Measurements from ENCODE around the gene TENM3.

The TENM3 gene

DNA sequence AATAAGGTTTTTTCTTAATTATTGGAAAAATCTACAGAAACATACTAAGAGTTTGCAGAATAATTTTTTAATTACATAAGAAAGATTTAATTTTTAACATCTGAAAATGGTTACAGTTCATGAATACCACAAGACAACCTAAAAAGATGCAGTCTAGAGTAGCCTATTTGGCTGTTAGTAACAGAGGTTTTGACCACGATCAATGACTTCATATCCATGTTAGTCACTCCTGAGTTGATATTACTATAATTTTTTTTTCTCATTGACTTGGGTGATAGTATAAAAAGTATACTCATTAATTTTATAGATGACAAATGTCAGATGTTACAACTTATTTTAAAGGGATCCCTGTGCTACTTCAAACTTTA is 401.5 kb downstream of the TENM3 start:
- DNase-seq: no peak

DNA sequence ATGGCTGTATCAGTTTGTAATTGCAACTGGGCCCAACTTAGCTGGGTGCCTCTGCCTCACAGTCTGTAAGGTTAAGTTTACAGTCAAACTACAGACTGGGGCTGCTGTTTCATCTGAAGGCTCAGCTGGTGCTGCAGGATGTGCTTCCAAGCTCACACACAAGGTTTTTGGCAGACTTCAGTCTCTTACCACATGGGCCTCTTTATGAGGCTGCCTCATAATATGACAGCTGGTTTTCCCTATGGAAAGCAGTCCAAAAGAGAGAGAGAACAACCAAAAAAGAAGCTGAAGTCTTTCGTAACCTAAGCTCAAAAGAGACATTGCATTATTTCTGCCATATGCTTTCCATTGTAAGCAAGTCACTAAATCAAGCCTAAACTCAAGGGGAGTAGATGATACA is 402.3 kb downstream of the TENM3 start:
- DNase-seq: no peak

DNA sequence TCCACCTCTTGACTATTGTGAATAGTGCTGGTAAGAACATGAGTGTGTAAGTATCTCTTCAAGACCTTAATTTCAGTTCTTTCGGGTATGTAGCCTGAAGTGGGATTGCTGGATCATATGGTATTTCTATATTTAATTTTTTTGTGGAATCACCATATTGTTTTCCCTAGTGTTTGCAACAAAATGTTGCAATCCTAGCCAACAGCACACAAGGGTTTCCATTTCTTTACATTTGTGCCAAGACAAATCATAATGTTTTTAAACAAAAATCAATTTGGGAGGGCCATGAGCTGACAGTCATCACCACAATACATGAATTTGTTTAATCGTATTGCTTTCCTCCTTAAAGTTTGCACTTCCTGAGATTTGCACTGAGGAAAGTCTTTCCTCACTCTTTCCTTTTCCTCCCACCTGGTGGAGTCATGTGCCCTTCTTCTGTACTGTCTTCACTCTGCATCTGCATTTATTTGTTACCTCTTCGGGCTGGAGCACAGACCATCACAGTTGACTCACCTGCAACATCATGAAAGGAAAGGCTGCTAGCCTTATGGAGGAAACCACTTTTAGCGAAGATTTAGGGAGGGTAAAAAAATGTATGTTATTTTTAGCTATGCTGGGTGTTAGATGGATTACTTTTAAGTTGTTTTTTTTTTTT is 404.6 kb downstream of the TENM3 start:
- DNase-seq: no peak

DNA sequence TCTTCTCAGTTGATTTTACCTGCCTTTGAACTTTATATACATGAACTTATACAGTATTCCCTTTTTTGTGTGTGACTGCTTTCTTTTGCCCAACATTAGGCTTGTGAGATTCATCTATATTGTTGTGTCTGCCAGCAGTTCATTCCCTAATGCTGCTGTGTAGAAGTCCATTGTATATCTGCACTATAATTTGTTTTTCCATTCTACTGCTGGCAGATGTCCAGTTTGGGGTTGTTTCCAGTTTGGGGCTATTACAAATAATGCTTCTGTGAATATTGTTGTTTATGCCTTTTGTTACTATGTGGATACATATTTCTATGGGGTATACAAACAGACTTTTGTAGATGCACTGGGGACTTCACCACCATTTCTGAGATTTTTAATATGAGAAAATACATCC is 405.6 kb downstream of the TENM3 start:
- no peak for DNase-seq

GRCh38 chr4:182649698-182650477 is 406.7 kb downstream of the TENM3 start:
- no peak for DNase-seq

DNA sequence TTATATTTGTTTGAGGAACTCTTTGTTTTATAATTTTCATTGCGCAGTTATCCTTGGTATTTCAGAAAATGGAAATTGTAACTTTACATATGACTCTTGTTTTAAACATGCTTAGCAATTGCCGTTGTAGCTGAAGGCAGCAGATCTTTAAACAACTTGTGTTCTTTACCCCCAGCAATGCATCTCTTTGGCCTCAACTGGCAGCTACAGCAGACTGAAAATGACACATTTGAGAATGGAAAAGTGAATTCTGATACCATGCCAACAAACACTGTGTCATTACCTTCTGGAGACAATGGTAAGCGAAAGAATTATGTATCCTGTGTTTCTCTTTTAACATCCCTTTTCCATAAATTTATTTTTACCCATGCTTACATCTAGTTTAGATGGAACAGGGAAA is 410.4 kb downstream of the TENM3 start:
- no peak for DNase-seq

GRCh38 chr4:182655340-182655739 is 412.1 kb downstream of the TENM3 start:
- DNase-seq: no peak

DNA sequence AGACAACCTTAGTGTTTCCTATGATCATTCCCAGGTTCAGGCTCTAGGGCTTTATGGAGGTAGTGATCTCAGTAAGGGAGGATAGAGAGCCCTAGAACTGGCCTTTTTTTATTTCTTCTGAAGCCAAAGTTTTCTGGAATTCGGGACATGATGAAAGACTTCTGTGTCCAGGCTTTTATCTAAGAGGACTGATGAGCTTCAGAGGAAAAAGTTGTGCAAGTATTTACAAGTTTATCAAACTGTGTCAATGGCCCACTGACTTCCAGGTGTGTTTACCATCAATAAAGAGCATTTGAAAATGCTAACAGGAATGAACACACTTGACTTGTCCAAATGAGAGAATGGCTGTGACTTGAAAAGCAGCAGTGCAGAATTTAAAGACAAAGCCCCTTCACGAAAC is 419.3 kb downstream of the TENM3 start:
- no peak for DNase-seq

DNA sequence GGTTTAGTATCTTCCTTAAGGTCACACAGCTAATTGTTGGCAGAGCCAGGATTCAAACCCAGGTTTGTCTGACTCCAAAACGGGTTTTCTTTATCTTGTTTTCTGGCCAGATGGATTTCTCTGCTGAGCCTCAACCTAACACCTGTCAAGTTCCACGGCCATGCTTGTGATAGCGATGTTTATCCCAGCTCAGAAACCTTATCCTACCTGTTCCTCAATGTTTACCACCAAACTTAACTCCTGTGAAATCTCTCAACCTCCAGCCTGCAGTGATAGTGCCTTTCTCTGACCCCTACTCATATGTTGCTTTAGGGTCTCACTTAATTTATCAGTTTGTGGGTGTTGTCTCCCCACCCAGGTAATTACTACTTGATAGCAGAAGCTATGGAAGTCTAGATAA is 428.0 kb downstream of the TENM3 start:
- DNase-seq: no peak

GRCh38 chr4:182671749-182672148 is 428.5 kb downstream of the TENM3 start:
- DNase-seq: no peak

- no peak for DNase-seq
These were observed 435.4 kb downstream of the TENM3 start for GRCh38 chr4:182678590-182678989.

- DNase-seq: no peak
These were observed 436.3 kb downstream of the TENM3 start for GRCh38 chr4:182679533-182679932.

GRCh38 chr4:182680234-182680653 is 437.0 kb downstream of the TENM3 start:
- no peak for DNase-seq

DNA sequence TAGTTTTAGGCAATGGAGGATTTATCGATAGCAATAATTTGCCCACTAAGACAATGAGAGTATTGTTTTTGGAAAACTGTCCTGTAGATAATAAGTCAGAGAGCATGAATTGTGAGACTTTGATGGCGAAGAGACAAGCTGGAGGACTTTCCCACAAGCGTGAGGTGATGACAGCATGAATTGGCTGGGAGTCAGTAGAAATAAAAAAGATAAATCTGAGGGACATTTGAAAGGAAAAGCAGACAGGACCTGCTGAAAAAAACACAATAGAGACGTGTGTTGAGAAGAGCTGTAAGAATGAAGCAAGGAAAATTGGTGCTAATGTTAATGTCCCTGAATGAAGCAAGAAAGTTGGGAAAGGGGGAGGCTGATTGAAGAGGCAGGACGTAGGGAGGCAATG is 440.5 kb downstream of the TENM3 start:
- no peak for DNase-seq

- DNase-seq: no peak
These were observed 441.6 kb downstream of the TENM3 start for GRCh38 chr4:182684796-182685195.

- no peak for DNase-seq
These were observed 444.9 kb downstream of the TENM3 start for GRCh38 chr4:182688081-182688480.

- DNase-seq: no peak
These were observed 451.3 kb downstream of the TENM3 start for GRCh38 chr4:182694551-182694950.

DNA sequence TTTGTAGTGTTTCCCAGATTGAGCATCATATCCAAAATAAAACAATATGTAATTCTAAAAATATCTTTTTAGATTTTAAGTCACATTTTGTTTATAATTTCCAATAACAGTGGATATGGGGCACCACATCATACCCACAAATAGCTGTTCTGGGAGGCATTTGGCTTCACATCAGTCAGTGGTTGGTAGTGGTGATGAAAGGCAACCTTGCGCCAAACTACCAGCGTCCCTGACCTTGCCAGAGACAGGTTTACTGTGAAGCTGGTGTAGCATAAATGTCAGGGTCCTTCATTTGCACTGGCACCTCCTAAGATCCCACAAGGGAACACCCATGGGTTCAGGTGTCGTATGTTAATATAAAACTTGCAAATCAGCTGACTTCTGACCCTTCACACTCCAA is 451.8 kb downstream of the TENM3 start:
- no peak for DNase-seq

- DNase-seq: no peak
These were observed 452.6 kb downstream of the TENM3 start for GRCh38 chr4:182695842-182696241.

- no peak for DNase-seq
These were observed 453.9 kb downstream of the TENM3 start for GRCh38 chr4:182697094-182697493.

- no peak for DNase-seq
These were observed 455.0 kb downstream of the TENM3 start for GRCh38 chr4:182698212-182698611.

GRCh38 chr4:182699201-182699600 is 456.0 kb downstream of the TENM3 start:
- no peak for DNase-seq

DNA sequence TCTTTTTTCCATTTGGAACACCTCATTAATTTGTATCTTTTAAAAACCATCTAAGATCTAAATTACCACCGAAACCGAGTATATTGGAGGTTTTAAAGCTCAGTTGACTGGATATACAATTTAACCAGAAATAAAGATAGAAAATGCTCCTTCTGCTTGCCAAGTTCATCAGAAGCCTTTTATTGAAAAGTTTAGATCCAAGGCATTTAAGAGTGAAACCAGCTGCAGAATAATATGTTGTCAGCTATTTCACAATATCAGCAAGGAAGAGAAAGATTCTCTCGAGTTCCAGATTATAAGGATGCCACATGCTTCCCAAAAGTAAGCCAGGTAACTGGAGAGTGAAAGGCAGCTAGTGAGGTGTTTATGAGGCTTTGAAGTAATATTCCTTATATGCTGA is 456.6 kb downstream of the TENM3 start:
- DNase-seq: no peak

DNA sequence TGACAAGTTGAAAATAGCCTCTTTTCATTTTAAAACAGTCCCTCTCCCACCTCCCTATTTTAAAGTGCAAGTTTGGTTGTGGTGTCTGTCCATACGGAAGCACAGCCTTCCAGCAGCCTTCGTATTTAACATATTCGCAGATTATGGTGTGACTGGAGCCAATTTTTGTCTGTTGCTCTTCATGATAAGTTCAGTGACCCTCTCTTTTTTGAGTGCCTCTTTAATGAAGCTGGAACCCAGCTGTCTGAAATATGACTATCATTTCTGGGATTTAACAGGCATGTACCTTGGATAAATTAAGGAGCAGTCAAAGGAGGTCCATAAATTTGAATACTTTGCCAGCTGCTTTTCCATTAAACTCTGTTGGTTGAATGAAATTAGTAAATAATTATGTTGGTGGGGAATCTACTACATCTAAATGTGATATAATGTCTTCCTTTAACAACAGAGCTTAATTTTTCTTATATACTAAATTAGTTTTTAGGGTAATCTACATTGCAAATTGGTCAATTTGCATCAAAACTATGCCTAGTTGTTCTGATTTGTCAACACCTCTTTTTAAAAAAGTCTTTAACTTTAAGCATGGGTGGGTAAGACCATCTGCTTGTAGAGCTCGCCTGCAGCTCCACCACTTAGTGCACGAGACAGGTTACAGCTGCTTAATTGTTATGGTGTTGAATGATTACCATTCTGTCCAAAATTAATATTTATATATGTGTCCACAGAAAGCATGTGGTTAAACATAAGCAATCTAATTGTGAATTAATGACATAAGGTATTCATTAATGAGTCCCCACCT is 457.4 kb downstream of the TENM3 start:
- no peak for DNase-seq

Data from stimulated activated CD4-positive, alpha-beta T cell treated with anti-CD3 and anti-CD28 coated beads, Interleukin-4, amount 100 ng/mL, for 24 hours (primary cell).